ENCODE measurements around the gene TMEM255B.

The TMEM255B gene

GRCh38 chr13:113840541-113841352 is 81.7 kb downstream of the TMEM255B start:
- DNase-seq = no peak
- H3K9me3 ChIP-seq (replicated peaks; ENCODE audit: insufficient read depth, low read length) = no peaks in the 10 kb centered on the region
- H3K9me2 ChIP-seq (replicated peaks; ENCODE audit: insufficient read depth, low read length) = no peaks in the 10 kb centered on the region
- no peak overlapping the region for H3K27ac ChIP-seq (ENCODE audit: low read length)
- H4K20me1 ChIP-seq (ENCODE audit: insufficient read depth, low read length) = peaks cover 16% of the 10 kb centered on the region; the same call in 1 of the 2 replicates
- no peak overlapping the region for H3K4me3 ChIP-seq (ENCODE audit: low read length)
- no peak overlapping the region for H3K4me2 ChIP-seq (ENCODE audit: low read depth, low read length)
- H3K9ac ChIP-seq (ENCODE audit: low read length) = no peak overlapping the region
- peaks cover 29% of the 10 kb centered on the region for H3K36me3 ChIP-seq (replicated peaks; ENCODE audit: insufficient read depth, low read length)
- H3F3A ChIP-seq (ENCODE audit: insufficient read depth, low read length) = peaks cover 27% of the 10 kb centered on the region
- TF ChIP-seq EZH2 (optimal IDR thresholded peaks at IDR 0.05; ENCODE audit: low read depth, low read length) = no peak
- 0 out of 2 replicates have a peak, but pooled peaks cover 6% of the 10 kb centered on the region for H3K4me1 ChIP-seq (ENCODE audit: low read length)
- H2AFZ ChIP-seq (ENCODE audit: low read length) = no peak overlapping the region
- no peaks in the 10 kb centered on the region for H3K27me3 ChIP-seq (replicated peaks; ENCODE audit: insufficient read depth, low read length)
- peaks cover 88% of the 10 kb centered on the region for H3K79me2 ChIP-seq (ENCODE audit: low read length)

DNA sequence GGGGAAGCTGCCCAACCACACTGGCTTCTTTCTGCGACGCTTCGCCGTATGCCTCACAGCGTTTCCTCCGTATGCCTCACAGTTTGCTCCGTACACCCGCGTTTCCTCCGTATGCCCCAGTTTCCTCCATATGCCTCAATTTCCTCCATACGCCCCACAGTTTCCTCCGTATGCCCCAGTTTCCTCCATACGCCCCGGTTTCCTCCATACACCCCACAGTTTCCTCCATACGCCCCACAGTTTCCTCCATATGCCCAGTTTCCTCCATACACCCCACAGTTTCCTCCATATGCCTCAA is 82.3 kb downstream of the TMEM255B start:
- Histone ChIP-seq H3K79me2 (ENCODE audit: low read length) (peaks cover 91% of the 10 kb centered on the region), H3F3A (ENCODE audit: insufficient read depth, low read length) (peaks cover 27% of the 10 kb centered on the region), H3K4me2 (ENCODE audit: low read depth, low read length) (no peak overlapping the region), H3K4me3 (ENCODE audit: low read length) (no peak overlapping the region), H3K9me2 (replicated peaks; ENCODE audit: insufficient read depth, low read length) (no peaks in the 10 kb centered on the region), H3K4me1 (ENCODE audit: low read length) (0 out of 2 replicates have a peak, but pooled peaks cover 6% of the 10 kb centered on the region), H4K20me1 (ENCODE audit: insufficient read depth, low read length) (peaks cover 16% of the 10 kb centered on the region), H3K36me3 (replicated peaks; ENCODE audit: insufficient read depth, low read length) (peaks cover 30% of the 10 kb centered on the region), H3K9ac (ENCODE audit: low read length) (no peak overlapping the region), H3K27me3 (replicated peaks; ENCODE audit: insufficient read depth, low read length) (no peaks in the 10 kb centered on the region), H2AFZ (ENCODE audit: low read length) (no peak overlapping the region), H3K9me3 (replicated peaks; ENCODE audit: insufficient read depth, low read length) (no peaks in the 10 kb centered on the region), H3K27ac (ENCODE audit: low read length) (no peak overlapping the region)
- DNase-seq = no peak
- TF ChIP-seq EZH2phosphoT487 (IDR thresholded peaks at IDR 0.05; ENCODE audit: low read length) (no peak), CTCF (IDR thresholded peaks at IDR 0.05; ENCODE audit: low read length) (no peak), EZH2 (optimal IDR thresholded peaks at IDR 0.05; ENCODE audit: low read depth, low read length) (no peak)

DNA sequence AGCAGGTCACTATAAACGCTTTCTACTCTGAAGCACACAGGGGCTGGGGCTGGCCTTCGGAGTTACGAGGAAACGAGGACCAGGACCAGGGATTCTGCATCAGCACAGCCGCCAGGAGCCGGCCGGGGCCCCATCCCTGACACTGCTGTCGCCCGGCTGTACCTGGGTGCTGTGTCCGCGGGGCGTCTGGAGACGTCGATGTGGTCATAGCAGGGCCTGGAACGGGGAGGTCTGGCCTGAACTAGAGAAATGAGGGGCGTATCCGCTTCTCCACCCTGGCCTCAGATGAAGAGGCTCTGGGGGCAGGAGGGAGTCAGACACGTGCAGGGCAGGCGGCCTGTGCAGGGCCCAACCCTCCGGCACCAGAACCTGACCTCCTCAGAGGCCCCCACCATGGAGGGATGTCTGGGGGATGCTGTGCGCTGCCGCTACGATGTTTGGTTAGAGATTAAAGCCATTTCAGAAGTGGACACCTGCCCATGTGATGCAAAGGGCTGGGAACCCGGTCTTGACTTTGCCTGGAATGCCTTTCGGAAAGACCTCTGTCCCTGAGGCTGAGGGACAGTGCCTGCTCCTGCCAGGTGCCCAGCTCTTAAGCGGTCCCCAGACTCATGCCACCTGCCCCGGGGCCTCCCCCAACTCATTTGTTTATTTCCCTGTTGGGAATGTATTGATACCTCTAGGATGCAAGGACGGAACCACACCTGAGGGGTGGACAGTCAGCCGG is 83.5 kb downstream of the TMEM255B start:
- Histone ChIP-seq H3K27ac (ENCODE audit: low read length) (no peak overlapping the region), H3K9me2 (replicated peaks; ENCODE audit: insufficient read depth, low read length) (no peaks in the 10 kb centered on the region), H3F3A (ENCODE audit: insufficient read depth, low read length) (peaks cover 27% of the 10 kb centered on the region), H3K4me2 (ENCODE audit: low read depth, low read length) (no peak overlapping the region), H3K27me3 (replicated peaks; ENCODE audit: insufficient read depth, low read length) (no peaks in the 10 kb centered on the region), H4K20me1 (ENCODE audit: insufficient read depth, low read length) (peaks cover 16% of the 10 kb centered on the region), H2AFZ (ENCODE audit: low read length) (no peak overlapping the region), H3K79me2 (ENCODE audit: low read length) (peaks cover 96% of the 10 kb centered on the region), H3K4me1 (ENCODE audit: low read length) (0 out of 2 replicates have a peak, but pooled peaks cover 2% of the 10 kb centered on the region), H3K4me3 (ENCODE audit: low read length) (no peak overlapping the region), H3K9me3 (replicated peaks; ENCODE audit: insufficient read depth, low read length) (no peaks in the 10 kb centered on the region), H3K36me3 (replicated peaks; ENCODE audit: insufficient read depth, low read length) (peaks cover 38% of the 10 kb centered on the region), H3K9ac (ENCODE audit: low read length) (no peak overlapping the region)
- TF ChIP-seq CTCF (IDR thresholded peaks at IDR 0.05; ENCODE audit: low read length) (no peak), EZH2phosphoT487 (IDR thresholded peaks at IDR 0.05; ENCODE audit: low read length) (no peak), EZH2 (optimal IDR thresholded peaks at IDR 0.05; ENCODE audit: low read depth, low read length) (no peak)
- DNase-seq = no peak
